CD4-positive, CD25-positive, alpha-beta regulatory T cell (primary cell): ENCODE data around the gene PRDM11. TPM values are rescaled to one million over a fixed set of nuclear protein-coding genes. Genes with fewer than 3 reads are reported as not detected.
A peak's percentile ranks its signal among the peaks of the same experiment; 100 is the strongest.

Source experiments
- ATAC-seq, 2 donors: fragments of 150-1000 bp; cut with Tn5 transposase; one replicate each; pipeline ENCODE4 v1.10.0; 2021; ENCODE audit warnings: low read depth in 2 of 2, moderate number of reproducible peaks in 2 of 2, moderate library complexity in 1 of 2
- DNase-seq, 3 donors: peaks; one replicate each; pipeline versions ENCODE4 v3.0.0 to v3.0.0-alpha.2; 2012 to 2022; ENCODE audit warnings: mixed read lengths in 1 of 3
- H3K27ac ChIP-seq: one replicate; pipeline ENCODE4 v1.7.0; 2013; ENCODE audit warnings: mild to moderate bottlenecking, low read length; ENCODE audit not compliant: insufficient read depth, poor library complexity, severe bottlenecking
- H3K27me3 ChIP-seq: one replicate; pipeline ENCODE4 v1.7.0; 2013; ENCODE audit warnings: low read length; ENCODE audit not compliant: control insufficient read depth, insufficient read depth
- H3K36me3 ChIP-seq: one replicate; pipeline ENCODE4 v1.7.0; 2013; ENCODE audit warnings: mild to moderate bottlenecking, low read length, moderate library complexity; ENCODE audit not compliant: control insufficient read depth, insufficient read depth
- H3K4me1 ChIP-seq: 2 replicates; pipeline ENCODE4 v1.7.0; 2013; ENCODE audit warnings: mild to moderate bottlenecking, low read length; ENCODE audit not compliant: insufficient read depth, control insufficient read depth, poor library complexity, severe bottlenecking
- H3K4me3 ChIP-seq: one replicate; pipeline ENCODE4 v1.7.0; 2013; ENCODE audit warnings: low read depth, mild to moderate bottlenecking, low read length, moderate library complexity
- H3K9me3 ChIP-seq, 2 experiments: 1 replicate in 1 of 2; 2 replicates in 1 of 2; pipeline ENCODE4 v1.7.0; 2013; ENCODE audit warnings: low read length in 2 of 2, mild to moderate bottlenecking in 1 of 2, moderate library complexity in 1 of 2; ENCODE audit not compliant: control insufficient read depth in 2 of 2
- H3K27ac Mint-ChIP-seq, 3 donors: one replicate each; pipeline ENCODE4 v1.8.0; 2020 to 2022; ENCODE audit warnings: mild to moderate bottlenecking in 3 of 3, mixed read lengths in 3 of 3, moderate library complexity in 2 of 3
- H3K27me3 Mint-ChIP-seq: one replicate; pipeline ENCODE4 v1.8.0; 2022; ENCODE audit warnings: mild to moderate bottlenecking, mixed read lengths
- H3K36me3 Mint-ChIP-seq: one replicate; pipeline ENCODE4 v1.8.0; 2020; ENCODE audit warnings: mixed read lengths
- H3K4me1 Mint-ChIP-seq, 4 donors: one replicate each; pipeline ENCODE4 v1.8.0; 2020 to 2022; ENCODE audit warnings: mixed read lengths in 4 of 4, mild to moderate bottlenecking in 1 of 4
- H3K4me3 Mint-ChIP-seq, 4 donors: one replicate each; pipeline ENCODE4 v1.8.0; 2020 to 2022; ENCODE audit warnings: mild to moderate bottlenecking in 4 of 4, mixed read lengths in 4 of 4, moderate library complexity in 3 of 4
- H3K9me3 Mint-ChIP-seq, 7 donors: one replicate each; pipeline ENCODE4 v1.8.0; 2020 to 2022; ENCODE audit warnings: mixed read lengths in 7 of 7, mild to moderate bottlenecking in 3 of 7, moderate library complexity in 2 of 7
- polyA plus RNA-seq, 4 donors: library from polyadenylated mRNA; unstranded; fragments of 300-500 nt; fragmentation: Illumina TruSeq; gene quantifications; one replicate each; pipeline ENCODE4 v1.2.3, GENCODE V29; 2021
- total RNA-seq: library from RNA; stranded (reverse); gene quantifications from one replicate; pipeline ENCODE4 v1.2.3, GENCODE V29; 2022

Gene PRDM11
- 9.0 TPM for total RNA-seq
- under 1 TPM; 0.37 to 0.97 (median 0.51) TPM for polyA plus RNA-seq

DNA sequence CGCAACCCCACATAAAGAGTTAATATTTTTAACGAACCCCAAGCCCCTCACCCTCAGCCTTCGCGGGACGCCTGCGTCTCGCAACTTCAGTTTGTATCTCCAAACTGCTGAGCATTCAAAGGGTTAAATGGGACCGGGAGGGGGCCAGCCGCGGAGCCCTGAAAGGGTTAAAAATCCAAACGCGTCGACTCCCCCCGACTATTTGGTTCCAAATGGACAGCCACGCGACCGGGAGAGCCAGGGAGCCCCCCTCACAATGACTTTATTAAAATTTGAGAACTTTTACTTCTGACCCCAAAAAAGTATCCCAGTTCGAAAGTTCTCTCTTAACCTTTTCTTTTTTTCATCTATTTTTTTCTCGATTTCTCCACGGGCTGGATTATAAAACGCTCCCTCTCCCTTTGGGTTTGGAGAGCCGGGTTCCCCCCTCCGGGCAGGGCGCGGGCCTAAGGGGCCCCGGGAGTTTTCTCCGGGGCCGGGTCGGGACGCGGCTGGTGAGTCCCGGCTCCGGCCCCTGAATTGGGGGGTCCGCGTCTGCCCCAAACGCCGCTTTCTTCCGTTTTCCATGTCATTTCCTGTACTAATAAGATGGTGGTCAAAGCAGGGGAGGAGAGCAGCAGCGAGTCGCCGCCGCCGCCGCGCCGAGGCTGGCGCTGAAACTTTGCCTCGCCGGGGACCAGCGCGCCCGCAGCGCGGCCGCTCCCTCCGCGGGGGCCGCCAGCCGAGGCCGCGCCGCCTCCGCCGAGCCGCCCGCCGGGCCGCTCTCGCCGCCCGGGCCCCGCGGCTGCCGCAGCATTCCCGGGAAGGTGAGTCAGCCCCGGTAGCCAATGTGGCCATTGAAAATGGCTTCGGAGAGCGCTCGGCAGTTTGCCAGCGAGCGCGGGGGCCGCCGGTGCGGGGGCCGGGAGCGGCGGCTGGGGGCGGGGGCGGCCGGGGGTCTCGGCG, at the start of gene PRDM11:
PRDM11 (plus strand) TSS at position 568 of the 945 bp plus-strand sequence. CDS start 35,128 bp downstream, outside the sequence.
- H3K27ac ChIP-seq, result peak within 1 kb of the TSS; percentile 86
- H3K9me3 Mint-ChIP-seq, result peaks cover 0 to 2% (median 0%) of the 10 kb centered on the region in 7 donors
- peak within 1 kb of the TSS; percentile 92 to 95 (median 93) for H3K4me3 Mint-ChIP-seq

DNA sequence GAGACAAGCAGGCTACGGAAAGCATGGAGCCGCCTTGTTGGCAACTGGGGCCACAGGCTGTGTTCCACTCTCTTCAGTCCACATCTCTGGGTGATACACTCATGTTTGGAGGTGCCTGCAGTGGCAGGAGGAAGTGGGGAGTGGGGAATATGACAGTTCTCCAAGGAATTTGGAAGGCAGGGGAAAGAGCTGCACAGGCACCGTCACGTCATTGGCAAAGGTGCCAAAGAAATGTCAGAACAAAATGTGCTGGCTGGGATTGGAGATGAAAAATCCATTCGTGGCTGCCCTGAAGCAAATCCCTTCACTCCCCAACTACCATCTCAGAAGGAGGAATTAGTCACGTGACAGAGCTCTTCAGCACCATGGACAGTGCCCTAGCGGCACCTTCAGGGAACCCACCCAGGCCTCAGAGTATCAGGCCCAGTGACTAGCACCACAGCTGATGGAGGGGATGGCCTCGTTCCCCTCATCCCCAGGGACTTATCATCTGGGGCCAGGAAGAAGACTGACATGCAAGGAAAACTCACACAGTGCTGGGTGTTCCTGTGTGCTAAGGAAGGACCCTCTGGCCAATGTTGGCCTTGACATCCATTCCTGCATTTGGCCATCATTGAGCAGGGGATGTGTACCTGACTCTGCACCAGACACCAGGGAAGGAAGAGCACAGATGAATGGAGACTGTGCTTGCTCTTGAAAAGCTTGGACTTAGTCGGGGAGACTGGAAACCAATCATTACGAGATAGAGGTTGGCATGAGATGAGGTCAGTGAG, 48.5 kb upstream of the PRDM11 start:
- Mint-ChIP-seq H3K27ac (peak overlapping the region in 1 of 3 donors; percentile 56), H3K27me3 (peaks cover 11% of the 10 kb centered on the region)
- peaks cover 8% of the 10 kb centered on the region for H3K4me1 ChIP-seq

More for the DNA sequence above, at the start of gene PRDM11:
- ATAC-seq, result peak; percentile 14 to 15
- Histone ChIP-seq H3K9me3 (no peaks in the 10 kb centered on the region), H3K27me3 (peaks cover 3% of the 10 kb centered on the region), H3K4me1 (peaks cover 15% of the 10 kb centered on the region), H3K4me3 (peak within 1 kb of the TSS; percentile 81), H3K36me3 (no peaks in the 10 kb centered on the region)
- peak in 2 of 3 donors; percentile 50 to 61 for DNase-seq
- no peaks in the 10 kb centered on the region for H3K36me3 Mint-ChIP-seq
- peaks cover 20% of the 10 kb centered on the region for H3K27me3 Mint-ChIP-seq
- peak within 1 kb of the TSS; percentile 85 to 96 (median 86) for H3K27ac Mint-ChIP-seq
- H3K4me1 Mint-ChIP-seq, result peaks cover 0 to 39% (median 26%) of the 10 kb centered on the region in 4 donors

DNA sequence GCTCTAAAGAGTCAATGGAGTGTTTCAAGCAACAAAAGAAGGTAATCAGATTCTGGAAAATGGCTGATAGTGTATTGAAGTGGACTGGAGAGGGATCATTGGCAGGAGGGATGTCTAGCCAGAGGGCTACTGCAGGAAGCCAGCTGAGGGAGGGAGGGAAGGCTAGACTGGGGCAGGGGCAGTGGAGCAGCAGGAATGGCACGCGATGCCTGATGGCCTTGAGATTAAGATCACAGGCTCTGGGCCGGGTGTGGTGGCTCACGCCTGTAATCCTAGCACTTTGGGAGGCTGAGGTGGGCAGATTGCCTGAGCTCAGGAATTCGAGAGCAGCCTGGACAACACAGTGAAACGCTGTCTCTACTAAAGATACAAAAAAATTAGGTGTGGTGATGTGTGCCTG, 47.5 kb upstream of the PRDM11 start:
- H3K4me3 Mint-ChIP-seq, result no peak overlapping the region
- ATAC-seq (no peak), DNase-seq (no peak)
- Histone ChIP-seq H3K4me3 (no peak overlapping the region), H3K4me1 (peaks cover 14% of the 10 kb centered on the region), H3K9me3 (no peaks in the 10 kb centered on the region), H3K27ac (no peak overlapping the region), H3K36me3 (no peaks in the 10 kb centered on the region), H3K27me3 (no peaks in the 10 kb centered on the region)
- no peaks in the 10 kb centered on the region for H3K36me3 Mint-ChIP-seq
- no peak overlapping the region for H3K27ac Mint-ChIP-seq
- H3K4me1 Mint-ChIP-seq, result peaks cover 6 to 23% (median 14%) of the 10 kb centered on the region in 4 donors
- peaks cover 10% of the 10 kb centered on the region for H3K27me3 Mint-ChIP-seq
- no peaks in the 10 kb centered on the region for H3K9me3 Mint-ChIP-seq

More for the DNA sequence above, 48.5 kb upstream of the PRDM11 start:
- Mint-ChIP-seq H3K4me3 (no peak overlapping the region), H3K9me3 (peaks cover 0 to under 1% (median 0%) of the 10 kb centered on the region in 7 donors), H3K4me1 (peaks cover 6 to 20% (median 12%) of the 10 kb centered on the region in 4 donors), H3K36me3 (no peaks in the 10 kb centered on the region)
- DNase-seq (peak in 1 of 3 donors; percentile 27), ATAC-seq (no peak)
- Histone ChIP-seq H3K27me3 (no peaks in the 10 kb centered on the region), H3K9me3 (no peaks in the 10 kb centered on the region), H3K36me3 (no peaks in the 10 kb centered on the region), H3K27ac (no peak overlapping the region), H3K4me3 (no peak overlapping the region)

DNA sequence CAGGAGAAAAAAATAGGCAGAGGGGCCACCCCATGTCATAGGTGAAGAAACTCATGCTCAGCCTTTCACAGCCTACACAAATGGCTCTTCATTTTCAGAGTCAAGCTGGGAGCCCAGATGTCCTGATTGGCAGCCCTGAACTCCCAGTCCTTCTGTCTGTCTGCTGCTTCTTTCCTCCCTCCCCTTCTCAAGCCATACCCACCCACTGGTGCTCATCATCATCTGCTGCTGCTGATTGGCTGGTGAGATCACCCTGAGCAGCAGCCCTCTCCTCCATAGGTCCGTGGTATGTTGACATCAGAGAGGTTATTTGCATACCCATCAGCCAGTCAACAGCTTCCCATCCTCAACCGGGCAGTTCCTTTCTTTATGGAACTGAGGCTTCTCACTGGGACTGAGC, 46.1 kb upstream of the PRDM11 start:
- Histone ChIP-seq H3K27ac (no peak overlapping the region), H3K4me3 (no peak overlapping the region), H3K9me3 (no peaks in the 10 kb centered on the region), H3K4me1 (peaks cover 14% of the 10 kb centered on the region), H3K27me3 (no peaks in the 10 kb centered on the region), H3K36me3 (no peaks in the 10 kb centered on the region)
- H3K27ac Mint-ChIP-seq, result peak overlapping the region in 1 of 3 donors; percentile 29
- H3K9me3 Mint-ChIP-seq, result no peaks in the 10 kb centered on the region
- peaks cover 7% of the 10 kb centered on the region for H3K27me3 Mint-ChIP-seq
- peak in 1 of 3 donors; percentile 18 for DNase-seq
- H3K4me3 Mint-ChIP-seq, result peak overlapping the region in 1 of 4 donors; percentile 51
- ATAC-seq, result no peak
- no peaks in the 10 kb centered on the region for H3K36me3 Mint-ChIP-seq
- H3K4me1 Mint-ChIP-seq, result peaks cover 6 to 23% (median 14%) of the 10 kb centered on the region in 4 donors

DNA sequence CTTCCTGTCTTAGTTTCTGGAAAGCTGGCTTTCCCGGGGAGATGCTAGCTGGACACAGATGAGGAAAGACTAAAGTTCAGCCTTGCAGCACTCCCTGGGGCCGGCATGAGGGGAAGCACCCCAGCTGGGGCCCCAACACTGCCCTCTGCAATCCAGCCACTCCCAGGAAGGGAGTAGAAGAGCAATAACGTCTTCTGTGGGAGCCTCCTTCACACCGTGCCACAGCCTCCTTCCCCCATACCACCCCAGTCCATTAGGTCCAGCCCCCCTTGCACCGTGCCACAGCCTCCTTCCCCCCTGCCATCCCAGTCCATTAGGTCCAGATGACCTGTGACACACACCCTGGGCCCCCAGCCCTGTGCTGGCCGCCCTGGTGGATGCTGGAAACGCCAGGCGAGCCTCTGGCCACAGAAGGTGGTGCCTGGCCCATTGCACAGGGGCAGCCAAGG, 44.1 kb upstream of the PRDM11 start:
- ATAC-seq (peak in 1 of 2 donors; percentile 6), DNase-seq (no peak)
- Mint-ChIP-seq H3K9me3 (no peaks in the 10 kb centered on the region), H3K36me3 (no peaks in the 10 kb centered on the region), H3K27me3 (no peaks in the 10 kb centered on the region), H3K27ac (peak overlapping the region in 2 of 3 donors; percentile 27 to 72), H3K4me3 (peak overlapping the region in 3 of 4 donors; percentile 10 to 76 (median 61)), H3K4me1 (peaks cover 6 to 23% (median 14%) of the 10 kb centered on the region in 4 donors)
- Histone ChIP-seq H3K27ac (peak overlapping the region; percentile 37), H3K27me3 (no peaks in the 10 kb centered on the region), H3K36me3 (no peaks in the 10 kb centered on the region), H3K4me1 (peaks cover 14% of the 10 kb centered on the region), H3K4me3 (no peak overlapping the region), H3K9me3 (no peaks in the 10 kb centered on the region)

DNA sequence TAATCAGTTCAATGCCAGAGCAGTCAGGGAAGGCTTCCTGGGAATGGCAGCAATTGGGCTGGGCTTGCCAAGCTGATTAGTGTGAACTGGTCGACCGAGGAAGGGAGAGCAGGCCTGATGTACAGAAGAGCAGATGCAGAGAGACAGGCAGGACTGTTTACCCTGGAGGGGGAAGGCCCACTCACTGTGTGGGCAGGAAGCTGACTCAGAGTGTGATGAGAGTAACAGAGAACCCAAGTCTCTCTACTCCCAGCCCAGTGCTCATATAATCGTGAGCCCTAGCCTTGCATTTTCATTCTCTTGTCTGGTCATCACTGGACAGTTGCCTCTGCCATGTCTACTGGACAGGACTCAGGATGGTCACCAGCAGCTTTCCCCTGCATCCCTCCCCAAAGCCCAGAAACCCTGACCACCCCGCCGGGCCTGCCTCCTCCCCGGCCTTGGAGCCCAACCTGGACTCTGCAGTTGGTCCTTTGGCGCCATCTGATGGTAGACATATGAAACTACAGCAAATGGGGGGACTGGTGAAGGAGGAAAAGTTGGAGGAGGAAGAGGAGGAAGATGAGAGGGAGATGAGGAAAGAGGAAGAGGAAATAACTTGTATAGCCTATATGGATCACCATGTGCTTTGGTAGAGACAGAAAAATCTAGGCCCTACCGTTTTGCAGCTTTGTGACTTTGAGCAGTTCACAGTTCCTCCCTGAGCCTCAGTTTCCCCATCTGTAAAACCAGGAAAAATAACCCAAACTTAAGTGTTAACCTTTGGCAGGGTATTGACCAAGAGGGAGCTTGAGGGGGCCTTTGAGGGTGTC, 43.4 kb upstream of the PRDM11 start:
- DNase-seq (peak; percentile 39 to 80 (median 72)), ATAC-seq (peak; percentile 96)
- peak overlapping the region; percentile 37 for H3K27ac ChIP-seq
- no peaks in the 10 kb centered on the region for H3K9me3 ChIP-seq
- Mint-ChIP-seq H3K27ac (peak overlapping the region in 2 of 3 donors; percentile 27 to 72), H3K4me3 (peak overlapping the region in 3 of 4 donors; percentile 10 to 84 (median 76)), H3K36me3 (no peaks in the 10 kb centered on the region), H3K9me3 (no peaks in the 10 kb centered on the region), H3K27me3 (no peaks in the 10 kb centered on the region), H3K4me1 (peaks cover 6 to 23% (median 14%) of the 10 kb centered on the region in 4 donors)
- H3K4me3 ChIP-seq, result peak overlapping the region; percentile 48
- H3K36me3 ChIP-seq, result no peaks in the 10 kb centered on the region
- peaks cover 14% of the 10 kb centered on the region for H3K4me1 ChIP-seq
- no peaks in the 10 kb centered on the region for H3K27me3 ChIP-seq
